Kidney (tissue), 14 donors: Measurements from ENCODE around the gene TEAD1. TPM values are rescaled to one million over a fixed set of nuclear protein-coding genes. Genes with fewer than 3 reads are reported as not detected.

Experiments
- DNase-seq, 5 donors: peaks; one replicate each; pipeline ENCODE4 v3.0.0-alpha.2; 2013 to 2020
- FAIRE-seq: peaks from 2 replicates; lab custom pipeline; 2012; peaks lifted over from hg19 to GRCh38; lab: Jason Lieb, UNC
- H3K27ac ChIP-seq, 2 donors: one replicate each; pipeline ENCODE4 v1.7.0; 2013; ENCODE audit warnings: low read depth in 2 of 2, low read length in 2 of 2, inconsistent platforms in 1 of 2
- H3K27me3 ChIP-seq: one replicate; pipeline ENCODE4 v1.7.1; 2013; ENCODE audit warnings: low read length, inconsistent platforms; ENCODE audit not compliant: control insufficient read depth, insufficient read depth
- H3K36me3 ChIP-seq, 3 donors: one replicate each; pipeline versions ENCODE4 v1.7.0 to v1.7.1; 2013; ENCODE audit warnings: low read length in 3 of 3, control low read depth in 1 of 3, inconsistent platforms in 1 of 3; ENCODE audit not compliant: insufficient read depth in 3 of 3, control insufficient read depth in 2 of 3
- H3K4me1 ChIP-seq, 3 donors: one replicate each; pipeline versions ENCODE4 v1.7.0 to v1.7.1; 2013; ENCODE audit warnings: low read length in 3 of 3, inconsistent platforms in 1 of 3, low read depth in 1 of 3; ENCODE audit not compliant: control insufficient read depth in 2 of 3, insufficient read depth in 2 of 3
- H3K4me3 ChIP-seq, 3 donors: one replicate each; pipeline versions ENCODE4 v1.7.0 to v1.8.1; 2013; ENCODE audit warnings: low read length in 3 of 3, control low read depth in 1 of 3, inconsistent platforms in 1 of 3
- H3K9ac ChIP-seq, 3 donors: one replicate each; pipeline versions ENCODE4 v1.7.0 to v1.7.1; 2013; ENCODE audit warnings: low read length in 3 of 3, control low read depth in 1 of 3, inconsistent platforms in 1 of 3
- H3K9me3 ChIP-seq, 3 donors: one replicate each; pipeline versions ENCODE4 v1.7.0 to v1.7.1; 2013; ENCODE audit warnings: low read length in 3 of 3, control low read depth in 1 of 3, inconsistent platforms in 1 of 3; ENCODE audit not compliant: control insufficient read depth in 2 of 3, insufficient read depth in 1 of 3
- CTCF ChIP-seq: IDR thresholded peaks from 3 replicates; pipeline ENCODE4 v1.5.1; 2012; ENCODE audit warnings: mild to moderate bottlenecking, moderate library complexity, borderline replicate concordance; ENCODE audit not compliant: insufficient read depth; ENCODE audit errors: extremely low read depth
- intact Hi-C: fragments of 100-400 bp; cut with DNase I; formaldehyde crosslinking; loops from one replicate; pipeline ENCODE4 v1.11.1; 2022
- polyA plus RNA-seq: library from polyadenylated mRNA; stranded (reverse); fragments of 350-450 nt; fragmentation: Illumina TruSeq; extraction: RNeasy Lipid Tissue Mini Kit (QIAGEN cat#74804); gene quantifications from one replicate; pipeline ENCODE4 v1.2.3, GENCODE V29; 2014; ENCODE audit warnings: low read depth, low replicate concordance; ENCODE audit not compliant: insufficient read depth
- total RNA-seq: library from RNA; stranded (reverse); fragmentation: NEBNext Ultra II Directional; extraction: Animal tissue kit (Norgen Biotek cat#: 25700); gene quantifications from one replicate; pipeline ENCODE4 v1.2.1, GENCODE V29; 2021
- donor health status: control.
- donor health status: control.
- donor health status: control.
- donor health status: control.
- donor health status: control.
- donor health status: DM: yes; HTN: yes; CAD: no.
- donor health status: Normal renal cell carcinoma (clear cell type).

The TEAD1 gene
- total and polyA plus RNA-seq, 2 donors from 2014 or later: 7.6 to 77.2 TPM

GRCh38 chr11:12951376-12951775 is 277.2 kb downstream of the TEAD1 start:
- H3K4me1 ChIP-seq: no peaks in the 10 kb centered on the region
- FAIRE-seq: no peak
- TF ChIP-seq CTCF: no peak
- no peaks in the 10 kb centered on the region for H3K27me3 ChIP-seq
- H3K9me3 ChIP-seq: peaks cover 0 to 5% (median 0%) of the 10 kb centered on the region in 3 donors
- H3K36me3 ChIP-seq: no peaks in the 10 kb centered on the region
- no peak overlapping the region for H3K9ac ChIP-seq
- DNase-seq: no peak
- H3K27ac ChIP-seq: no peak overlapping the region
- H3K4me3 ChIP-seq: no peak overlapping the region
- intact Hi-C loops: no loop called here

- Histone ChIP-seq H3K27ac (no peak overlapping the region), H3K4me3 (no peak overlapping the region), H3K36me3 (no peaks in the 10 kb centered on the region), H3K9ac (no peak overlapping the region), H3K27me3 (no peaks in the 10 kb centered on the region), H3K9me3 (peaks cover 0 to under 1% (median 0%) of the 10 kb centered on the region in 3 donors), H3K4me1 (no peaks in the 10 kb centered on the region)
- no peak for DNase-seq
- TF ChIP-seq CTCF: no peak
- no peak for FAIRE-seq
- intact Hi-C loops: no loop called here
Measured at GRCh38 chr11:12952094-12952493, 277.9 kb downstream of the TEAD1 start.

GRCh38 chr11:12958986-12959385 is 284.8 kb downstream of the TEAD1 start:
- Histone ChIP-seq H3K27me3 (no peaks in the 10 kb centered on the region), H3K9ac (no peak overlapping the region), H3K4me1 (no peaks in the 10 kb centered on the region), H3K9me3 (no peaks in the 10 kb centered on the region), H3K4me3 (no peak overlapping the region), H3K36me3 (no peaks in the 10 kb centered on the region), H3K27ac (no peak overlapping the region)
- no peak for TF ChIP-seq CTCF
- DNase-seq (no peak), FAIRE-seq (no peak)
- intact Hi-C loops: no loop called here

GRCh38 chr11:12961615-12962014 is 287.4 kb downstream of the TEAD1 start:
- no peak overlapping the region for H3K9ac ChIP-seq
- H3K4me1 ChIP-seq: no peaks in the 10 kb centered on the region
- TF ChIP-seq CTCF: no peak
- no peaks in the 10 kb centered on the region for H3K9me3 ChIP-seq
- no peak for FAIRE-seq
- H3K4me3 ChIP-seq: no peak overlapping the region
- no peak overlapping the region for H3K27ac ChIP-seq
- DNase-seq: no peak
- intact Hi-C loops: no loop called here
- H3K36me3 ChIP-seq: no peaks in the 10 kb centered on the region
- H3K27me3 ChIP-seq: no peaks in the 10 kb centered on the region
